Astrocyte (in vitro differentiated cells and primary cell): ENCODE data around the gene TMEM106A. TPM values are rescaled to one million over a fixed set of nuclear protein-coding genes. Genes with fewer than 3 reads are reported as not detected.

ENCODE experiments used
- DNase-seq: peaks from one replicate; pipeline ENCODE4 v3.0.0-alpha.2; 2010; ENCODE audit warnings: low read depth
- FAIRE-seq: peaks from 2 replicates; lab custom pipeline; 2011; peaks lifted over from hg19 to GRCh38; lab: Jason Lieb, UNC
- H2AFZ ChIP-seq: 2 replicates; pipeline ENCODE4 v1.6.0; 2012; ENCODE audit warnings: low read depth, low read length, inconsistent platforms
- H3K27ac ChIP-seq: 2 replicates; pipeline ENCODE4 v1.5.1; 2011; ENCODE audit warnings: low read depth, low read length, inconsistent platforms
- H3K27me3 ChIP-seq: 2 replicates; pipeline ENCODE4 v1.6.0; 2011; ENCODE audit warnings: low read length, inconsistent platforms; ENCODE audit not compliant: insufficient read depth
- H3K36me3 ChIP-seq: 2 replicates; pipeline ENCODE4 v1.5.1; 2011; ENCODE audit warnings: low read length, inconsistent platforms; ENCODE audit not compliant: insufficient read depth
- H3K4me1 ChIP-seq: 2 replicates; pipeline ENCODE4 v1.5.1; 2011; ENCODE audit warnings: low read length, inconsistent platforms; ENCODE audit not compliant: insufficient read depth
- H3K4me2 ChIP-seq: 2 replicates; pipeline ENCODE4 v1.6.0; 2012; ENCODE audit warnings: low read length, inconsistent platforms
- H3K4me3 ChIP-seq: 2 replicates; pipeline ENCODE4 v1.5.1; 2011; ENCODE audit warnings: low read depth, mild to moderate bottlenecking, low read length, inconsistent platforms; ENCODE audit not compliant: insufficient read depth
- H3K79me2 ChIP-seq: 2 replicates; pipeline ENCODE4 v1.6.0; 2012; ENCODE audit warnings: mild to moderate bottlenecking, low read length, inconsistent platforms; ENCODE audit not compliant: insufficient read depth
- H3K9ac ChIP-seq: 2 replicates; pipeline ENCODE4 v1.6.0; 2012; ENCODE audit warnings: mild to moderate bottlenecking, low read length, inconsistent platforms
- H3K9me3 ChIP-seq: 2 replicates; pipeline ENCODE4 v1.5.1; 2012; ENCODE audit warnings: low read depth, mild to moderate bottlenecking, low read length, inconsistent platforms; ENCODE audit not compliant: insufficient read depth
- H4K20me1 ChIP-seq: 2 replicates; pipeline ENCODE4 v1.6.0; 2012; ENCODE audit warnings: low read length, inconsistent platforms; ENCODE audit not compliant: insufficient read depth
- H3K27ac Mint-ChIP-seq: one replicate; pipeline ENCODE4 v1.8.0; 2021; ENCODE audit warnings: mild to moderate bottlenecking, mixed read lengths; ENCODE audit not compliant: unreplicated experiment
- H3K27me3 Mint-ChIP-seq: one replicate; pipeline ENCODE4 v1.8.0; 2021; ENCODE audit warnings: low read depth, mixed read lengths; ENCODE audit not compliant: unreplicated experiment
- H3K36me3 Mint-ChIP-seq: one replicate; pipeline ENCODE4 v1.8.0; 2021; ENCODE audit warnings: low read depth, mixed read lengths; ENCODE audit not compliant: unreplicated experiment
- H3K4me1 Mint-ChIP-seq: one replicate; pipeline ENCODE4 v1.8.0; 2021; ENCODE audit warnings: low read depth, mixed read lengths; ENCODE audit not compliant: unreplicated experiment
- H3K4me3 Mint-ChIP-seq: one replicate; pipeline ENCODE4 v1.8.0; 2021; ENCODE audit warnings: mild to moderate bottlenecking, moderate library complexity, mixed read lengths; ENCODE audit not compliant: unreplicated experiment
- H3K9me3 Mint-ChIP-seq: one replicate; pipeline ENCODE4 v1.8.0; 2021; ENCODE audit warnings: mild to moderate bottlenecking, mixed read lengths; ENCODE audit not compliant: unreplicated experiment
- CTCF ChIP-seq: IDR thresholded peaks from 2 replicates; pipeline ENCODE4 v1.5.1; 2011; ENCODE audit warnings: low read depth, mild to moderate bottlenecking, inconsistent platforms, low read length, moderate library complexity; ENCODE audit not compliant: insufficient read depth
- EZH2 ChIP-seq: IDR thresholded peaks from 2 replicates; pipeline ENCODE4 v1.6.1; 2012; ENCODE audit warnings: mild to moderate bottlenecking, low read length, inconsistent platforms; ENCODE audit not compliant: insufficient read depth
- total RNA-seq: library from RNA; stranded (reverse); gene quantifications from 2 replicates; pipeline ENCODE4 v1.2.1, GENCODE V29; 2021

TMEM106A gene
- total RNA-seq, 1 donor from 2014 or later = 10.1 TPM

DNA sequence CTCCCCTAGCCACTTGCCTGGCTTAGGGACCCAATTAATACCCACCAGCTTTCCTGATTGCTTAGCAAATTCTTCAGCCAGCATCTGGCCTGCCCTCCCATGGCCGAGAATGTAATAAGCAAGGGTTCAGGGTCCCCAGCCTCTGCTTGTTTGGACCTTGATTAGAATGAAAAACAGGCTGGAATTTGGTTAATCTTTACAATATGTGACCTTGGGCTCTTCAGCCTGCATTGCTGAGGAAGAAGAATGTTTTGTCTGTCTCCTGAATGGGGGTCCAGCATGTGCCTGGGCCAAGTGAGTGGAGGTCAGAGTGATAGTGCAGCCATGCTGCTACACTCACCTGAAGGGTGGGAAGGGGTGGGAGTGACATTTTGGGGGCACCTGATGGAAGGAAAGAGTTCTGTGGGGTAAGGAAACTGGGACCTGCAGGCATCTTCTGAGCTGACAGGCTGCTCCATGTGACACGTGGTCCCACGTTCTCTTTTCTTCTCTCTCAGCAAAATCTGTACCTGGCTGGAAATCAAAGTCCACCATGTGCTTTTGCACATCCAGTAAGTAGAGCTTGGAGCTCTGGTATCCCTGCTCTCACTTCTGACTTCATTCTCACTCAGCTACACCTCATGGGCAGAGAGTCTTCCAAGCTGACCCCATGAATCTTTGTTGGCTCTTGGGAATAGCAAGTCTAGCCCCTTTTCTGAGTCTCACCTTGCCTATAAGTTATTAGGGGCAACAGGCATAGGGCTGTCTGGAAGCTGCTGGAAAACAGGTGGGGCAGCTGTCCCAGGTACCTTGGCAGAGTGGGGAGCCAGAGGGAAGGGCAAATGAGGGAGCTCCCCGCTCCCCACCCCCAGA is 5.3 kb downstream of the TMEM106A start:
- Histone ChIP-seq H3K4me3 (no peak overlapping the region), H3K36me3 (peaks cover 27% of the 10 kb centered on the region), H3K4me2 (no peak overlapping the region), H3K79me2 (peaks cover 16% of the 10 kb centered on the region), H3K27ac (no peak overlapping the region), H3K9ac (no peak overlapping the region), H2AFZ (no peak overlapping the region), H3K27me3 (no peaks in the 10 kb centered on the region), H3K4me1 (peaks cover 5% of the 10 kb centered on the region), H3K9me3 (no peaks in the 10 kb centered on the region), H4K20me1 (peaks cover 15% of the 10 kb centered on the region)
- no peak overlapping the region for H3K27ac Mint-ChIP-seq
- no peak for FAIRE-seq
- peaks cover 30% of the 10 kb centered on the region for H3K36me3 Mint-ChIP-seq
- peaks cover 6% of the 10 kb centered on the region for H3K4me1 Mint-ChIP-seq
- TF ChIP-seq EZH2 = no peak
- no peaks in the 10 kb centered on the region for H3K27me3 Mint-ChIP-seq
- H3K4me3 Mint-ChIP-seq = no peak overlapping the region
- DNase-seq = no peak
- no peaks in the 10 kb centered on the region for H3K9me3 Mint-ChIP-seq

DNA sequence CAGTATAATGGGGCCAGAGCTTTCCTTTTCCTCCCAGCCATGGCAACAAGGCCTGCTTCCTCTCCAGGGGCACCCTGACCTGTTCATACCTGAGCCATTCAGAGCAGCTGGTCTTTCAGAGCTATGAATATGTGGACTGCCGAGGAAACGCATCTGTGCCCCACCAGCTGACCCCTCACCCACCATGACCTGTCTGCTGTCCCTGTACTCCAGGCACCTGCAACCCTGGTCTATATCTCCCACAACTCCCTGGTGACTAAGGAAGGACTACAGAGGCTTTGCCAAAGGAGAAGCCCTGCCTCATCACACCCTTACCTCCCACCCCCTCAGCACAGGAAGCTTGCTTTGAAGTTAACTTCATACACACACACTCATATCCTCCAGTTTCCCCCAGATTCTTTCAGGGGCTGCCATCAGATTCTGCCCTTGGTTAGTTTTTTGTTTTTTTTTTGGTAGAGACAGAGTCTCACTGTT is 6.0 kb downstream of the TMEM106A start:
- Histone ChIP-seq H3K9ac (no peak overlapping the region), H3K79me2 (peaks cover 10% of the 10 kb centered on the region), H4K20me1 (peaks cover 15% of the 10 kb centered on the region), H3K9me3 (no peaks in the 10 kb centered on the region), H3K4me3 (no peak overlapping the region), H3K27ac (no peak overlapping the region), H3K36me3 (peaks cover 27% of the 10 kb centered on the region), H2AFZ (no peak overlapping the region), H3K27me3 (no peaks in the 10 kb centered on the region), H3K4me1 (peaks cover 4% of the 10 kb centered on the region), H3K4me2 (no peak overlapping the region)
- Mint-ChIP-seq H3K4me1 (peaks cover 4% of the 10 kb centered on the region), H3K27me3 (no peaks in the 10 kb centered on the region), H3K27ac (no peak overlapping the region), H3K36me3 (peaks cover 30% of the 10 kb centered on the region), H3K9me3 (no peaks in the 10 kb centered on the region), H3K4me3 (no peak overlapping the region)
- no peak for FAIRE-seq
- no peak for DNase-seq
- no peak for TF ChIP-seq EZH2
- no peak for TF ChIP-seq CTCF

DNA sequence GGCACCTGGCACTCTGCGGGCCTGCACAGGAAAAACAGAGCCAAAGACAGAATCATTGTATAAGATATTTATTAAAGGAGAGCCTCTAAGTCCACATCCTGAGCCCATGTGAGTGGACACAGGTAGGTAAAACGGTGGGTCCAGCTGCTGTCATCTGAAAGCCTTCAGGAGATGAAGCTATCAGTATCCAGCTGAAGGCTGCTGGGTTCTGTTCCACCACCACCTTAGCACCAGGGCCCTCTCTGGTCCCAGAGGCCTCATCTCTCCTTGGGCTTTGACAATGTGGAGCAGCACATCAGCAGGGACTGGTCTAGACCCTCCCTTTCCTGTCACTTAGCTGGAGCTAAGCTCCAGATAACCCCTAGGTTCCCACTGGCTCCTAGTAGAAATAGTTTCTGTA is 7.3 kb downstream of the TMEM106A start:
- no peaks in the 10 kb centered on the region for H3K79me2 ChIP-seq
- Mint-ChIP-seq H3K36me3 (peaks cover 30% of the 10 kb centered on the region), H3K27ac (no peak overlapping the region), H3K27me3 (no peaks in the 10 kb centered on the region), H3K4me3 (no peak overlapping the region), H3K4me1 (no peaks in the 10 kb centered on the region), H3K9me3 (no peaks in the 10 kb centered on the region)
- H3K27me3 ChIP-seq = no peaks in the 10 kb centered on the region
- DNase-seq (no peak), FAIRE-seq (no peak)
- H2AFZ ChIP-seq = no peak overlapping the region
- H3K4me2 ChIP-seq = no peak overlapping the region
- H3K4me1 ChIP-seq = no peaks in the 10 kb centered on the region
- peaks cover 27% of the 10 kb centered on the region for H3K36me3 ChIP-seq
- TF ChIP-seq CTCF = no peak
- TF ChIP-seq EZH2 = no peak
- no peaks in the 10 kb centered on the region for H3K9me3 ChIP-seq
- no peak overlapping the region for H3K4me3 ChIP-seq
- H3K27ac ChIP-seq = no peak overlapping the region
- H3K9ac ChIP-seq = no peak overlapping the region
- H4K20me1 ChIP-seq = peaks cover 16% of the 10 kb centered on the region
